M059J (cell line): Measurements from ENCODE around the gene ADAR. TPM values are rescaled to one million over a fixed set of nuclear protein-coding genes. Genes with fewer than 3 reads are reported as not detected.
"Not testable (repeated sequence)": the region's sequence is repeated elsewhere in the genome, so short reads cannot be mapped to it uniquely, and the experiment has no call there.

Experiments used
- DNase-seq: peaks from one replicate; pipeline ENCODE4 v3.0.0-alpha.2; 2012; ENCODE audit warnings: low read depth
- total RNA-seq: library from RNA; depleted of rRNA; stranded (reverse); fragments of >200 nt; shearing (Covaris generic); gene quantifications from 2 replicates; pipeline ENCODE4 v1.2.3, GENCODE V29; 2014; rRNA removed

Gene ADAR
- total RNA-seq: 178 and 260 TPM in 2 replicates

- peak; percentile 95 for DNase-seq
Measured at GRCh38 chr1:154607609-154608396, at the start of gene ADAR. TSS of gene ADAR (minus strand) at chr1:154608186. CDS start at chr1:154608006, 180 bp downstream.

DNA sequence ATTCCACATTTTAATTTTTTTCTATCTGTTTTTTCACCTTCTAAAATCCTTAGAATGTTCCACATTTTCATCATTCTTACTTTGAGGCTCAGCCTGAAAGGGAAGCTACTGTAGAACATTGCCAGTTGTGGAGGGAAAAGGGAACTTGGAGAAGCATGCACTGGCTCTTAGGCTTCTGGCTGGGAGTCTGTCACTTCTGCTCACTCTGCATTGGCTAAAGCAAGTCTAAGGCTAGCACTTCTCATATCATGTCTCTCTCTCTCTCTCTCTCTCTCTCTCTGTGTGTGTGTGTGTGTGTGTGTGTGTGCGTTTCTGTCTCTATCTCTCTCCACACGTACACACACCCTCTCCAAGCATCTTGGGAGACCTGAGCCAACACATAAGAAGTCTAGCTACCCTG, 49.6 kb upstream of the ADAR start:
- DNase-seq: no peak

- DNase-seq: no peak
Measured at GRCh38 chr1:154652893-154653292, 44.9 kb upstream of the ADAR start.

GRCh38 chr1:154644724-154645123, 36.7 kb upstream of the ADAR start:
- DNase-seq: not testable (repeated sequence)

DNA sequence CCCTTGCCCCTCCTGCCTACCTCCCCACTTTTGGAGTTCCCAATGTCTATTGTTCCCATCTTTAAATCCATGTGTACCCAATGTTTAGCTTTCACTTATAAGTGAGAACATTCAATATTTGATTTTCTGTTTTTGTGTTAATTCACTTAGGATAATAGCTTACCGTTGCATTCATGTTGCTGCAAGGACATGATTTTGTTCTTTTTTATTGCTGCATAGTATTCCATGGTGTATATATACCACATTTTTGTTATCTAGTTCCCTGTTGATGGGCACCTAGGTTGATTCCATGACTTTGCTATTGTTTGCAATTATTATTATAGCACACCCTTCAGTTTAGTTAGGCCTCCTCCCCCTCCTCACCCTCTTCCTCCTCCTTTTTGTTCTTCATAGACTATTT, 33.5 kb upstream of the ADAR start:
- DNase-seq: no peak

GRCh38 chr1:154639876-154640275, 31.9 kb upstream of the ADAR start:
- DNase-seq: no peak

- DNase-seq: no peak
Measured at GRCh38 chr1:154635171-154635570, 27.2 kb upstream of the ADAR start.

- no peak for DNase-seq
Measured at GRCh38 chr1:154629675-154630073, 21.7 kb upstream of the ADAR start.

DNA sequence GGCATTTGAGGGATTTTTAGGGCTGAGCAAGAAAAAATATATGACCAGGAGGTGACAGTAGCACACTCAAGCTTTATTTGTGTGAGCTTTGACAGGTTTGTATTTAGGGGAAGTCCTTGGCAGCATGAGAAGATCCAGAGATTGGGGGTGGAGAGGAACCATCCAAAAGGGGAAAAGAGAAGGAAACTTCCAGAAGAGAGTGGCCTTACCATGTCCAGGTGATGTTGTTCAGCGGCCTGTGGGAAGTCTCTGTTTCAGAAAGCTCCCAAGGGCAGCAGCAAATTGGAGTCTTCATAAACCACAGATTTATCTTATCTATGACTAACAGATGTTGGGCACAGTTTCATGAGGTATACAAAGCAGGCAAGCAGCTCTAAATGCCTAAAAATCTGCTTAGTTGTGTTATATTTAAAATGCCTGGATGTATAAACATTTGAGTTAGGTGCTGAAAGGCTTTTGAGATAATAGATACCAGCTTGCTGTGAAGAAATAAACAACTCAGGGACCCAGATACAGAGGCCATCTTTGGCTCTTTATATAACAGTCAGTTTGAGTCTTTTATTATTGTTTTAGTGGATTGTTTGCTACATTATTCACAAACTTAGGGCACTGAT, 21.2 kb upstream of the ADAR start:
- DNase-seq: peak; percentile 63

DNA sequence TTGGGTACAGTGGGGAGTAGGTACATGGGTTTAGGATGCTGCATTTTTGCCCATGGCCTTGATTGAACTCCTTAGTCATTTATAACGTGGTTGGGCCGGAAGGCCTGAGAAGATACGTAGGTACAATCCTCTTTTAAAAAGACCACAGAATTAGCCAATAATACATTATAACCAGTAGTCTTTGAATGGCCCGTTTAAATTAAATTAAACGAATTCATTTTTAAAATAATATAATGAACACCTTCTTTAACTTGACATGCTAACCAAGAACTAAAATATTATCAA, 20.1 kb upstream of the ADAR start:
- DNase-seq: no peak

DNA sequence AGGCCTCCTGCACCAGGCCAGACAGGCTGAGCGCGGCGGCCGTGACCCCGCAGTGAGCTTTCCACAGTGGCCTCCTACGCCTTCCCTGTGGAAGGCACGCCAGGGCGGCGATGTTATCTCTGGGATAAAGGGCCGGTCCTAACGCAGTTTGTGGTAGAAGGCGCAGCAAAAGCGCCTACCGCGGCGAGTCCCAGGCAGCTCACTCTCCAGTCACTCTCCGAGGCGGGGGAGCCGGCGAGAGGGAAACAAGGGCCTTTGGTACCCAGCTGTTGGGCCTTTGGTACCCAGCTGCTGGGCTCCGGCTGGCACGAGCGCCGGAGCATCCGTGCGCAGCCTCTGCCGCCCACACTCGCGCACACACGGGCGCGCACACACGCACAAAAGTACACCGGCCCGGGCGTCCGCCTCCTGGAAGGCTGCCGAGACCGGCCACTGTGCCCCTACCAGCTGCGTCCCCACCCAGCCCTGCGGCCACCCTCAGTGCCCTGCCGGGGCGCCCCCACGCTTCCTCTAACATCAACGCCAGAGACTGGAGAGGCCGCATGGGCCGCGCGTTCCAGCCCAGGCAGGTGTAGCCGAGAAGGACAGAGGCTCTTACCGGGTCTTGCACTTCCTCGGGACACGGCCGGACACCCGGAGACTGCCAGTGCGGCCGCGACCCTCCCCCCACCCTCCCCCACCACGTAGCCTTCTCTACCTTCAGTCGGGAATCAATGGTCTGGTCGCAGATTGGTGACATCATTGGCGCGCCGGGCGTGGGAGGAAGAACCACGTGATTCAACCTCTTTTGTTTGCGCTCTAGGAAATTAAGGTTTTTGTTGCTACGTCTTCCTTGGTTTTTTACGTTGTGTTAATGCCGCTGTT, 19.5 kb upstream of the ADAR start:
- DNase-seq: peak; percentile 87

- DNase-seq: no peak
Measured at GRCh38 chr1:154626456-154627256, 18.7 kb upstream of the ADAR start.

DNA sequence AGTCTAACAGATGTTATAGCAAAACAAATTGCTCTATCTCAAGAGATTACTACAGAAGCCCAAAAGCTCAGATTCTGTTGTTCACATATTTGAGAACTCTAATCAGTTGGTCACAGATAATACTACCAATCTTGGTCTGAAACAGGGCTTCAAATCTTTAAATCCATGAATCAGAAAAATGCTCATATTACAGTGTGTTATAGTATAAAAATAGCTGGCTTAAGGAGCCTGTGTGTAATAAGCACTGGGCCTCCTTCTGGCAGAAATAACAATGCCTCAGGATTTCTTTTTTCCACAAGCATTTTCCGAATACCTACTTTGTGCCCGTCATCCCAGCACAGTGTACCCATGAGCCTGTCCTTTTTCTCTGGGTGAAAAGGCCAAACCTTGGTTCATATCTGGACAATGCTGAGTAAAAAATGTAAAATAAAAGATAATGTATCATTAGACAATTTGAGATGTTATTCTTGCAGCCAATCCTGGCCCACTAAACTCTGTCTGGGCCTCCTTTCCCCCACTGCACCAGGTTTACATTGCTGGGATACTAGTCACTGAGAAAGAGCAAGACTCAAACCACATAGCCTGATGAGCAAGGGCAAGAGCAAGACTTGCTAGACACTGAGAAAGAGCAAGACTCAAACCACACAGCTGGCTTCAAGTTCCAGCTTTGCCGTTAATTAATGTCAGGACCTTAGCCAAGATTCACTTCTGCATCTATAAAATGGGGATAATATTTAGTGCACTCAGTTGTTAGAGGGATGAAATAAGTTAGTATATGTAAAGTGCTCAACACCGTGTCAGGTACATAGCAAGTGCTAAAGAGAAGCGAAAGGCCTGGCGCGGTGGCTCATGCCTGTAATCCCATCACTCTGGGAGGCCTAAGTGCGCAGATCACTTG, 17.0 kb upstream of the ADAR start:
- DNase-seq: peak; percentile 60

GRCh38 chr1:154623358-154623757, 15.4 kb upstream of the ADAR start:
- no peak for DNase-seq

DNA sequence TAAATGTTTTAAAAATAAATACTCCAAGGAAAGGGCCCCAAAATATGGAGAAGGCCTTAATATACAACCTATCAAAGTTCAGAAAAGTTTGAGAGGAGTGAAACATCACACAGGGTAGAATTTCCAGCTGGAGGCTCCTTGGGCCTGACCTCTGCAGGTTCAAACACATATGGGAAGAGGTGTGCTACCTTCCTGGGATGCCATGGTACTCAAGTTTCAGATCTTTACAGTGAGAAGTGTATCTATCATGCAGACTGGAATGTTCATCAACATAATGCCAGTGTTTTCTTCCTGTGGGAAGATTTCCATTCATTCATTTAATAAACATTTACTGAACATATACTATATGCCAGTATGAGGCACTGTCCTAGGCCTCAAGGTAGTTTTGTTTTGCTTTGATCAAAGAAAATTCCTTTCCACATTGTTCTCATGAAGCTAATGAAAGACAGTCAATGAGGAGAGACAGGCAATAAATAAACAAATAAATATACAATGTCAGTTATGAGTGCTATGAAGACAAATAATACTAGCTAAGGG, 14.6 kb upstream of the ADAR start:
- DNase-seq: no peak

- no peak for DNase-seq
Measured at GRCh38 chr1:154621875-154622274, 13.9 kb upstream of the ADAR start.

DNA sequence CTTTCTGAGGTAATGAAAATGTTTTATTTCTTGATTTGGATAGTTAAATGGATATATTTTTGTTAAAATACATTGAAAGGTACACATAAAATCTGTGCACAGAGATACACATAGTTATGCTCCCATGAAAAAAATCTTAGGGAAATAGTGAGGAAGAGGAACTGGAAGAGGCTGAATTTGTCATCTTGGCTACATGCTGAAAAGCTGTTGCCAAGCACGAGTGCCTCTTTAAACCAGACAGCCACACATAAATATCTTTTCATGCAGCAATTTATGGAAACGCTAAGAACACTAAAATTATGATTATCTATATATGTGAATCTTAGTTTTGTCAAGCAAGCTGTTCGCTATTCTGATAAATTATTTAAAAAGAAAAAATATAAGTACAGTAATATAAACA, 12.8 kb upstream of the ADAR start:
- DNase-seq: no peak

DNA sequence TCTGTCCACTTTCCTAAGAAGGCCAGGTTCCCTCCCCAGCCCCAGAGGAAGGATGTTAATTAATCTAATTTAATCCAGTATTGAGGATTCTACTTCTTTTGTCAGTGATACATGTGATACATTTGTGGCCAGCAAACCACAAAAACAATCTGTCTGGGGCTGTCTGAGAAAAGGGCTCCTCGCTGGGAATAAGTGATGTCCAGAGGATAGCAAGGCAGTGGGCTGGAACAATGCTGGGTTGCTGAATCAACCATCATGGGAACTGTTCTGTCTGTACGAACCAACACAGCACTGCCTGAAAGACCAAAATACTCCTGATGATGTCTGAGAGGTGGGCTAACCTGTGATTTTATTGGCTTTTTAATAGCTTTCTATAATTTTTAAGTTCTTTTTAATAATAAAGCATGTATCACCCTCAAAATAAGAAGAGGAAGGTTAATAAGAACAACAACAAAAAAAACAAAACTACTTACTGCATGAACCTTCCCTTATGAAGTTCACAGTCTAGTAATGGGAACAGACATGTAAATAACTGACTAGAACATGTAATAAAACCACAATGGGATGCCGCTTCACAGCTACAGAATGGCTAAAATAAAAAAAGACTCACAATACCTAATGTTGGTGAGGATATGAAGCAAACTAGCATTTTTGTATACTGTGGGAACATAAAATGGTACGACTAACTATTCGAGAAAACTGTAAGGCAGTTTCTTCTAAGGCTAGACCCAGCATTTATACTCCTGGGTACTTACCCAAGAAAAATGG, 11.4 kb upstream of the ADAR start:
- DNase-seq: no peak

DNA sequence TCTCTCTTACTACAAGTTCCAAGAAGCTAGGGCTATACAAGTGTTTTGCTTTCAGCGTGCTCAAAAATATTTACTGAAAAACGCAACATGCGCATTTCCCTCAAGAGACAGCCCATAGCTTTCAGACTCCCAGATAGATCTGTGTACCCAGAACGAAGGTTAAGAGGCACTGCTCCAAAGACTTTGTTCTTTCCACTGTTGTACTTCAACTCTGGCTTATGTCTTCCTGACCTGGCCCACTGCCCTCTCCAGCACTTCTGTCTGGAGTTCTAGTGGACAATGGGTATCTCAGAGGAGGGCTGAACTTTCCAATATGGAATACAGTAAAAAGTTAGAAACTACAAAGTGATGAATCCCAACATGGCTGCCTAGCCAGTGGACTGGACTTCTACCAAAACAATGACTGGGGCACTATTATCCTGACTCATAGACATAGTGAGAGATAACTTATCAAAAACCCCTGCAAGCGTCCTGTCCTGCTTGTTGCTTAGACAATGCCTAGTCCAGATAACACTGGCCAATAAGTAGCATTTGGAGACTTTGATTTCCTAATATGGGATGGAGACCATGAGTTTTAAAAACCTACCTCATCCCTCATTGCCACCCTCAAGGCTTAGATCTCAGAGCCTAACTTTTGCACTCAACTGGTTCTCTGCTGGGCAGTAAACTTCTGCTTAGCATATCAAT, 8.8 kb upstream of the ADAR start:
- DNase-seq: no peak
